Suprapubic skin (tissue), 4 donors: ENCODE results near the gene HMCN1. TPM values are rescaled to one million over a fixed set of nuclear protein-coding genes. Genes with fewer than 3 reads are reported as not detected.
A peak's percentile ranks its signal among the peaks of the same experiment; 100 is the strongest.
"Not testable (repeated sequence)": the region's sequence is repeated elsewhere in the genome, so short reads cannot be mapped to it uniquely, and the experiment has no call there.

Experiments used
- DNase-seq, 2 donors: peaks; one replicate each; pipeline ENCODE4 v3.0.0-alpha.2; 2019; ENCODE audit warnings: low spot score in 2 of 2
- H3K27ac ChIP-seq: fragments of 200-600 bp; sonication (generic); one replicate; pipeline ENCODE4 v1.5.1; 2019
- H3K27me3 ChIP-seq: fragments of 200-600 bp; sonication (generic); one replicate; pipeline ENCODE4 v1.5.1; 2019
- H3K36me3 ChIP-seq: fragments of 200-600 bp; sonication (generic); one replicate; pipeline ENCODE4 v1.5.1; 2019
- H3K4me1 ChIP-seq: fragments of 200-600 bp; sonication (generic); one replicate; pipeline ENCODE4 v1.5.1; 2019
- H3K4me3 ChIP-seq: fragments of 200-600 bp; sonication (generic); one replicate; pipeline ENCODE4 v1.5.1; 2019; ENCODE audit warnings: mild to moderate bottlenecking
- H3K9me3 ChIP-seq: fragments of 200-600 bp; sonication (generic); one replicate; pipeline ENCODE4 v1.5.1; 2019
- CTCF ChIP-seq, 2 donors: fragments of 200-600 bp in 1 of 2; fragments of 450-650 bp in 1 of 2; sonication (generic) in 1 of 2; IDR thresholded peaks; one replicate each; pipeline ENCODE4 v1.5.1; 2016 to 2019; ENCODE audit warnings: antibody characterized with exemption in 2 of 2, mild to moderate bottlenecking in 1 of 2, moderate library complexity in 1 of 2
- EP300 ChIP-seq: sonication (generic); formaldehyde crosslinking; IDR thresholded peaks from one replicate; pipeline ENCODE4 v1.6.1; 2017; ENCODE audit warnings: antibody characterized with exemption
- POLR2A ChIP-seq, 2 donors: fragments of 450-650 bp; IDR thresholded peaks; one replicate each; pipeline ENCODE4 v1.6.1; 2017; ENCODE audit warnings: antibody characterized with exemption in 2 of 2, mild to moderate bottlenecking in 2 of 2, moderate library complexity in 2 of 2
- POLR2AphosphoS5 ChIP-seq, 3 donors: sonication (generic); formaldehyde crosslinking; IDR thresholded peaks; one replicate each; pipeline ENCODE4 v1.6.1; 2017; ENCODE audit warnings: antibody characterized with exemption in 3 of 3
- WGBS: methylation state at CpG from one replicate; pipeline ENCODE4 v1.1.5; 2018; 5-methylcytosine and 5-hydroxymethylcytosine counted together
- total RNA-seq, 4 donors: library from RNA; depleted of rRNA; stranded (reverse); fragments of >200 nt; gene quantifications; one replicate each; pipeline ENCODE4 v1.1.0, GENCODE V29; 2016

The HMCN1 gene
- total RNA-seq, 4 donors from 2014 or later = 2.2 to 5.6 (median 3.7) TPM

- TF ChIP-seq CTCF (IDR thresholded peaks at IDR 0.05) (no peak), EP300 (no peak), POLR2A (IDR thresholded peaks at IDR 0.05) (no peak), POLR2AphosphoS5 (IDR thresholded peaks at IDR 0.05) (no peak)
- no peaks in the 10 kb centered on the region for H3K9me3 ChIP-seq
- no peak overlapping the region for H3K4me3 ChIP-seq
- H3K27me3 ChIP-seq = no peaks in the 10 kb centered on the region
- H3K36me3 ChIP-seq = no peaks in the 10 kb centered on the region
- WGBS = 89% methylated on average over 10 of the region's 10 CpGs
- peaks cover 15% of the 10 kb centered on the region for H3K4me1 ChIP-seq
- no peak overlapping the region for H3K27ac ChIP-seq
- DNase-seq = no peak
Measured at GRCh38 chr1:186210258-186210657, 476.1 kb downstream of the HMCN1 start.

GRCh38 chr1:186211583-186211982 lies 477.4 kb downstream of the HMCN1 start:
- not testable (repeated sequence) for H3K9me3 ChIP-seq, H3K27ac ChIP-seq, DNase-seq, H3K36me3 ChIP-seq, H3K27me3 ChIP-seq, H3K4me3 ChIP-seq
- peaks cover 15% of the 10 kb centered on the region for H3K4me1 ChIP-seq

GRCh38 chr1:186212568-186213224 lies 478.5 kb downstream of the HMCN1 start:
- Histone ChIP-seq H3K4me3 (no peak overlapping the region), H3K27ac (no peak overlapping the region), H3K4me1 (peaks cover 10% of the 10 kb centered on the region), H3K27me3 (no peaks in the 10 kb centered on the region), H3K9me3 (no peaks in the 10 kb centered on the region), H3K36me3 (no peaks in the 10 kb centered on the region)
- DNase-seq = no peak
- TF ChIP-seq CTCF (IDR thresholded peaks at IDR 0.05) (peak; percentile 63 to 76), POLR2AphosphoS5 (IDR thresholded peaks at IDR 0.05) (peak in 1 of 3 donors; percentile 49), EP300 (no peak)
- WGBS = 44% methylated on average over 4 of the region's 4 CpGs

GRCh38 chr1:186213225-186213607 lies 479.0 kb downstream of the HMCN1 start:
- Histone ChIP-seq H3K4me3 (no peak overlapping the region), H3K27me3 (no peaks in the 10 kb centered on the region), H3K27ac (no peak overlapping the region), H3K36me3 (no peaks in the 10 kb centered on the region), H3K9me3 (no peaks in the 10 kb centered on the region), H3K4me1 (peaks cover 7% of the 10 kb centered on the region)
- no peak for DNase-seq
- 51% methylated on average over 2 of the region's 2 CpGs for WGBS
- TF ChIP-seq POLR2A (IDR thresholded peaks at IDR 0.05) = no peak
- no peak for TF ChIP-seq CTCF (IDR thresholded peaks at IDR 0.05)
- TF ChIP-seq POLR2AphosphoS5 (IDR thresholded peaks at IDR 0.05) = no peak
- no peak for TF ChIP-seq EP300

- no peaks in the 10 kb centered on the region for H3K36me3 ChIP-seq
- no peaks in the 10 kb centered on the region for H3K27me3 ChIP-seq
- no peaks in the 10 kb centered on the region for H3K9me3 ChIP-seq
- no peak for DNase-seq
- no peak overlapping the region for H3K4me3 ChIP-seq
- H3K27ac ChIP-seq = no peak overlapping the region
- TF ChIP-seq EP300 (no peak), CTCF (IDR thresholded peaks at IDR 0.05) (no peak), POLR2A (IDR thresholded peaks at IDR 0.05) (no peak), POLR2AphosphoS5 (IDR thresholded peaks at IDR 0.05) (no peak)
- peaks cover 3% of the 10 kb centered on the region for H3K4me1 ChIP-seq
- WGBS = 67% methylated on average over 1 of the region's 1 CpG
Measured at GRCh38 chr1:186214791-186215190, 480.6 kb downstream of the HMCN1 start.

GRCh38 chr1:186215636-186216035 lies 481.4 kb downstream of the HMCN1 start:
- DNase-seq = no peak
- Histone ChIP-seq H3K9me3 (no peaks in the 10 kb centered on the region), H3K27ac (no peak overlapping the region), H3K4me1 (peaks cover 3% of the 10 kb centered on the region), H3K27me3 (no peaks in the 10 kb centered on the region), H3K4me3 (no peak overlapping the region), H3K36me3 (no peaks in the 10 kb centered on the region)
- TF ChIP-seq POLR2A (IDR thresholded peaks at IDR 0.05) = no peak
- TF ChIP-seq EP300 = no peak
- no peak for TF ChIP-seq CTCF (IDR thresholded peaks at IDR 0.05)
- TF ChIP-seq POLR2AphosphoS5 (IDR thresholded peaks at IDR 0.05) = no peak
